Activated CD8-positive, alpha-beta memory T cell treated with anti-CD3 and anti-CD28 coated beads, Interleukin-2, amount 50 U/mL, for 24 hours (primary cell): Measurements from ENCODE around the gene WDCP.
"Not testable (repeated sequence)": the region's sequence is repeated elsewhere in the genome, so short reads cannot be mapped to it uniquely, and the experiment has no call there.

Experiments used
- DNase-seq: peaks from one replicate; pipeline ENCODE4 v3.0.0-alpha.2; 2020; ENCODE audit errors: extremely low read depth

Gene WDCP

DNA sequence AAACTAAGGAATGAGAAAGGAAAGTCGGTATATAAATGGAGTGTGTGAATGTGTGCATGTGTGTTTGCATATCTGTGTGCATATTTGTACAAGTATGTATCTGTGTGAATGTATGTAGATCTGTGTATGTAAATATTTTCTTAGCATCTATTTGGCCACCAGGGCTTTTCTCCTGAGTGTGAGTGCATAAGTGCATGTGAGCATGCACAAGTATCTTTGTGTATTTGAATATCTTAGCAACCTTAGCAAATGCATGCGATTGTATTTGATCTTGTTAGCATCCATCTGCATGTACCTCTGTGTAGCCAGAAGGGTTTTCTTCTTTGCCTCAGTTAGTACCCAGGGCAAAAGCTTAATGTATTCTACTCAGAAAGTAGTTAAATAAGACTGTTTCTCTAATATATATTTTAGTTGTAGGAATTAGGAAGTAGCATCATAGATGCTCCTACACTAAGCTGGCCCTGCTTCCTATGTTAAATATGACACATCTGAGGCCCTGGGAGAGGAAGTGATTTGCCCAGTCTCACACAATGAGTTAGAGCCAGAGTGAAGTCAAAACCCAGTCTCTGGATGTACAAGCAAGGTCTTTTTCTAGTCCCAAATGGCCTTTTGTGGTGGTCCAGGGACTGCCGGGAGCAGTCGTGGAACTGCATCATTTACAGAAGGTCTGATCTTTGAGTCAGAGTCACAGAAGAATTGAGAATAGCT is 11.5 kb upstream of the WDCP start:
- DNase-seq = no peak

- DNase-seq = no peak
These were observed 8.6 kb upstream of the WDCP start for GRCh38 chr2:24055750-24056149.

DNA sequence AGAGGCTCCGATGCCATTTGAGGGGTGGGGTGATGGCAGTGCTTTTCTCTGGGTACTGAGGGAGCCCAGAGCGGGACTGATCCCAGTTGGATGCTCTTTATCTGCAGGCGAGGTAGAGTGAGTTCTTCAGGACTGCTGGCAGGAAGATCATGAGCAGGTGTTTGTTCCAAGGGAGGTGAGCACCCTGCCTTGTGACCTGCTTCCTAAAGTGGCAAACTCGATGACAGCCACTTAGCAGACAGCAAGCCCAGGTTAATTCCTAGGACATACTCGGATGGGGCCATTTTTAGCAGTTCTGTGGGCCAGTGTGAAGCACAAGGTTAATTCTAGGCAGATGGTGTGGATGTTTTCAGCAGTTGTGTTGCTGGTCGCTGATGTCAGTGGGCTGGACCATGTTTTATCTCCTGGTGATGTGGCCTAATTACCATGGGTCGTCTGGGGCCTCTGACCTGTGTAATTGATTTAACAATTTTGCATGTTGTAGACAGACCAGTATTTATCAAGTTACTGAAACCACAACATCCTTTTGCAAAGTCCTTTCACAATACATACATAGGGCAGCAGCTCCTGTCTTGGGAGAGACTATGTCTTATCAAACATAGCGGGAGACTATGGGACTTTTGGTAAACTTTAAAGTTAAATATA is 7.3 kb upstream of the WDCP start:
- DNase-seq = no peak

GRCh38 chr2:24052951-24053350 is 5.8 kb upstream of the WDCP start:
- DNase-seq = no peak

GRCh38 chr2:24051833-24052232 is 4.6 kb upstream of the WDCP start:
- DNase-seq = no peak

DNA sequence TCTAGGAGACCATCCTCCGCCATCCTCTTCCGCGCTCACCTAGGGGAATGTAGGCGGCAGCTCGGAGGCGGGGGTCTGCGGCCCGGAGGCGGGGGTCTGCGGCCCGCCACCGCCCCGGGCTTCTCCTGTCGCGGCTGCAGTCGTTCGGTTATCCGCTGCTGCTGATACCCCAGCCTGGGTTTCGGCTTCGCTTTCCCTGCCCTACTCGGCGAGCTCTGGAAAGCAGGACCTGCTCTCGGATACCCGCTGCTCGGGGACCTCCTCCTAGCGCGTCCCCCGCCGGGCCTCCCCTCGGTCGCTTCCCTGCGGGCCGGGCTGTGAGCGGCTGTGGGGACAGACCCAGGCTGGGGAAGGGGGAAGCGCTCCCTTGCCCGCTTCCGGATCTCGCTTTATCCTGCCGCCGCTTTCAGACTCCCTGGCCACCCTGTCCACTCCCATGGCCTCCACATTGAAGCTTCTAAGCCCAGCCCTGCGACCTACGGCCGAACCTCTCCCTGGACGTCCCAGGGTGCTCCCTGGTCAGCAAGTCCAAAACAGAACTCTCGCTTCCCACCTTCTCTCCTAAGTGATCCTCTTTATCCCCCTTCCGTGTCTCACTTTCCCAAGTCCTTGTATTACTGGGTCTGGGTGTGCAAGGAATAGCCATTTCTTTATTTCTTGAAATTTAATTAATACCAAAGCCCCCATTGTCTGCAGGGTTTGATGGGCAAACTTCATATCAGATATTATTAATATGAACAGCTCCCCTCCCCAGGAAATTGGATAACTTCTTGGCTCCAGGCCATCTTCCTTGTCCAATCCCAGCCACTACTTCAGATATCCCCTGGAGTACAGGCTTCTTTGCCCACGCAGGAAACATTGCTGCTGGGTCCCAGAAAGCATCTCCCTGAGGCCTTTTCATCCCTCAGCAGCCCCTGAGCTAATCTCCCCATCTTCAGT is 3.1 kb upstream of the WDCP start:
- DNase-seq = no peak

DNA sequence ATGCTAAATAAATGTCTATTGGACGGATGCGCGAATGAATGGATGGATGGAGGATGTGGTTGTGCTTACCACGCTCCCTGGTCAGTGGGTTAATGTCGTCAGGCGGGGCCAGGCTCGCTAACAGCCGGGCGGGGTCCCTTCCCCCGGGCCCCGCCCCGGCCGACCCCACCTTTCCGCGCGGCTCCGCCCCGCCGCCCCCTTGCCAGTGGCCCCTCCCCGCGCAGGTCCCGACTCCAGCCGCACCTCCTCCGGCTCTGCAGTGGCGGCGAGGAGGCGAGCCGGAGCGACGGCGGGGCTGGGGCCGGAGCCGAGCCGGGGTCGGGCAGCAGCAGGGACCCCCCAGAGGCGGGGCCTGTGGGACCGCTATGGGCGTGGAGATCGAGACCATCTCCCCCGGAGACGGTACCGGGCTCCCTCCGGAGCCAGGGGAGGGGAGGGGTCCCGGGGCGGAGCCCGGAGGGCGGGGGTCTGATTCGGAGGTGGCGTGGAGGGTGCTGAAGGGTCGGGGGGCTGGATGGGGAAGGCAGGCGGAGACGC is 2.4 kb upstream of the WDCP start, which contains the start of gene FKBP1B:
TSS of gene FKBP1B (plus strand) at position 257 of the 537 bp plus-strand sequence. CDS start at position 366, 109 bp downstream.
- peak; percentile 14 for DNase-seq

DNA sequence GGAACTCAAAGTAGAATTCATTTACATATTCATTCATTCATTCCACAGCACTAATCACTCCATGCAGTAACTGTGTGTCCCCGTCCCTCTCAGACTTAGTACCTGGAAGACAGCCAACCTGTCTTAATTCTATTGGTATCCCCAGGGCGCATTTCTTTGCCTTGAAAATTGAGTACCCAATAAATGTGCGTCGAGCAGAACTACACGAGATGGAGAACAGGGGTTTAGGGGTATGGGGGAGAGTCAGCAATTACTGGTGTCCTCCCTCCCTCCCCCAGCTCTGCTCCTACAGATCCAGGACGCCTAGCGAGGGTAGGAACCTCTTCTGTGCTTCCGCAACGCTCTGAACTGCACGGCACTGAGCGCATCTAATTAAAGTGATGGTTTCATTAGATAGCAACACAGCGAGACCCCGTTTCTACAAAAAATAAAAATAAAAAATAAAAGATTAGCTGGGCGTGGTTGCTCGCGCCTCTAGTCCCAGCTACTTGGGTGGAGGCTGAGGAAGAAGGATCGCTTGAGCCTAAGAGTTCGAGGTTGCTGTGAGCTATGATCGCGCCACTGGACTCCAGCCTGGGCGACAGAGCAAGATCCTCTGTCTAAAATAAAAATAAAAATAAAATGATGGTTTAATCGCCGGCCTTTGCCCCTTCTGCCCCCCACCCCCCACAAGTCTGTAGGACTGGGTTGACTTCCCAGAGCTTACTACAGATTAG is 1.7 kb upstream of the WDCP start:
- DNase-seq = no peak

GRCh38 chr2:24047703-24048033 is 477 bp upstream of the WDCP start:
- no peak for DNase-seq

GRCh38 chr2:24046599-24046929 is 627 bp downstream of the WDCP start:
- no peak for DNase-seq

DNA sequence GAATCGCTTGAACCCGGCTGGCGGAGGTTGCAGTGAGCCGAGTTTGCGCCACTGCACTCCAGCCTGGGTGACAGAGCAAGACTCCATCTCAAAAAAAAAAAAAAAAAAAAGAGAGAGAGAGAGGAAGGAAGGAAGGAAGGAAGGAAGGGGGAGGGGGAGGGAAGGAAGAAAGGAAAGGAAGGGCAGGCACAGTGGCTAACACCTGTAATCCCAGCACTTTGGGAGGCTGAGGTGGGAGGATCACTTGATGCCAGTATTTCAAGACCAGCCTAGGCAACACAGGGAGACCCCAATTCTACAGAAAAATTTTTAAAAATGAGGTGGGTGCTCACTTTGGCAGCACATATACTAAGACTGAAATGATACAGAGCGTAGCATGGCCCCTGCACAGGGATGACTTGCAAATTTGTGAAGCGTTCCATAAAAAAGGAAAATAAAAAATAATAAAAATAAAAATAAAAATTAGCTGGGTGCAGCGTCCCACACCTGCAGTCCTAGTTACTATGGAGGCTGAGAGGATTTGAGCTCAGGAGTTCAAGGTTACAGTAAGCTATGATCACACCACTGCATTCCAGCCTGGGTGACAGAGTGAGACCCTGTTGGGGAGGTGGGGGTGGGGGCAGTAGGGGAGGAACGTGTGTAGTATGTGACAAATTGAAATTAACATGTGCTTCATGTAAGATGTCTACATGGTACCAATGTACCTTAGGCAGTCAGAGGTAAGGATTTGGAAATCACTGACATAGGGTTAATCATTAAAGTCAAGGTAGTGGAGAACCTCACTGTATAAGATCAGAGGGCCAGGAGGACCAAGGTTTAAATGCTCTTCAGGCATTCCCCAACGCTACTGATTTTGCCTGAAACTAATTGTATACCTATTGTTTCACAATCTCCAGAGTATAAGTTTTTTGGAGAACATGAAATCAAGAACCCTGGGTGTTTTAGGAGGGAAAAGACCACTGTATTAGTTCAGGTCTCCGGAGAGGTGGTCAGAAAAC is 1.4 kb downstream of the WDCP start:
- DNase-seq = no peak

- not testable (repeated sequence) for DNase-seq
These were observed 4.1 kb downstream of the WDCP start for GRCh38 chr2:24043133-24043532.

DNA sequence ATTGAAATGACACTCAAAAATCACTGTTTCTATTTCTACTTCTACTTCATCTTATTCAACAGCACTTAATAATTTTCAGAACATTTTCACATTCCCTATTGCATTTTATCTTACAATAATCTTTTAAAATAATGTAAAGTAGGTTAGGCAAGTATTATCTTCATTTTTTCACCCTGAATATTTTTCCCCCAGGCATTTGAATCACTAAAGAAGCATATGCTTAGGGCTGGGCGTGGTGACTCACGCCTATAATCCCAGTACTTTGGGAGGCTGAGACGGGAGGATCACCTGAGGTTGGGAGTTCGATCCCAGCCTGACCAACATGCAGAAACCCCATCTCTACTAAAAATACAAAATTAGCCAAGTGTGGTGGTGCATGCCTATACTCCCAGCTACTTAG is 6.7 kb downstream of the WDCP start:
- no peak for DNase-seq

GRCh38 chr2:24038786-24039499 is 8.2 kb downstream of the WDCP start:
- no peak for DNase-seq

DNA sequence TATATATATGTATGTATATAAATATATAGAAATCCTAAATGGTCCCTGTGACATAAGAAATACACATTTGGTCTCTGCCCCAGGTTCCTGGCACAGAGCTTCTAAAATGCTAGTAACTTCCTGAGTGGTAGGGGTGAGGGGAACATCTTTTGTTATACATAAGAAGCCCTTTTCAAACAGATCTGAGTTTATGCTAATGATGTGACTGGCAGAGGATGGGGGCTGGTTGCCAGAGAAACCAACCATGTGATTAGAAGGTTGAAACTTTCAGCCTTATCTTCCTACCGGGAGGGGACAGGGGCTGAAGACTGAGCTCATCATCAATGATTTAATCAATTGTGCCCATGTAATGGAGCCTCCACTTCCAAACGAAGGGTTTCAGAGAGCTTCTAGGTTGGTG is 21.0 kb downstream of the WDCP start:
- no peak for DNase-seq

DNA sequence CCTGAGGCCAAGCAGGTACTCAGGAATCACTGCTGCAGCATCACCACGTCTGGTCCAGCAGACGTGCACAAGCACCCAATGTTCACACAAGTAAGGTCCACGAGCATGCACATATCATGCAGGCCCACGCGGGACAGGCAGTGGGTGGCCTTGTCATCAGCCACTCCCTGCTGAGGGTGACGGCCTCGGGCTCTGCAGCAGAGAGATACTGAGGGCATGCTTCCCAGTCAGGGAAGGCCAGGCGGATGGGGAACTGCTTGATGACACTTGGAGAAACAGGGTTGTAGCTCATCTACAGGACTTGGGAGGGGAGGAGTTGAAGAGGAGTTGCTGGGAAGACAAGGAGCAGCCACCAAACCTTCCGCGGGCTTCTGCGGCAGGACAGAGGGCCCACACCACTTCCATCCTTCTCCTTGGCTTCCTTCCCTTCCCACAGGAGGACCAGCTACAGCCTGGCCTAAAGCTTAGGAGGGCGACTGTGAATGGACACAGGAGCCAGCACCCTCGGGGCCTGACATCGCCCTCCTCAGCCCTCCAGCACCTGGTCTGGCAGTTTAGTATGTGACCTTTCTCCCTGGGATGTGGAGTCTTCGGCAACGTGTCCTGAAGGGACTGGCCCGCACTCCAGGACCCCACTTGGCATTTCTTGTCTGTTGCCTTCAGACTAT is 22.1 kb downstream of the WDCP start:
- DNase-seq = no peak

DNA sequence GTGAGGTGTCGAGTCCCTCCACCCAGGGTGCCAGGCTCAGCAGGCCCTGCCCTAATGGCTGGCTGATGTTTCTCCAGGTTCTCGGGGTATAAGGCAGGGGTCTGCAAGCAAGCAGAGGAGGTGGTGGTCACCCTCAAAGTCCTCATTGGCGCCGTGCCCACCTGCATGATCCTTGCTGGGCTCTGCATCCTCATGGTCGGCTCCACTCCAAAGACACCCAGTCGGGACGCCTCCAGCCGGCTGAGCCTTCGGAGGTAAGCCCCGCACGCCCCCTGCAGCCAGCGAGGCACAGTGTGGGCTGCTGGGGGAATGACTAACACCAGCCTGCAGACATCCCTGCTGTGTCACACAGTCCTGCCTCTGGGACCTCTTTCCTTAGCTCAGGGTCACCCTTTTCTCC is 23.2 kb downstream of the WDCP start:
- no peak for DNase-seq

DNA sequence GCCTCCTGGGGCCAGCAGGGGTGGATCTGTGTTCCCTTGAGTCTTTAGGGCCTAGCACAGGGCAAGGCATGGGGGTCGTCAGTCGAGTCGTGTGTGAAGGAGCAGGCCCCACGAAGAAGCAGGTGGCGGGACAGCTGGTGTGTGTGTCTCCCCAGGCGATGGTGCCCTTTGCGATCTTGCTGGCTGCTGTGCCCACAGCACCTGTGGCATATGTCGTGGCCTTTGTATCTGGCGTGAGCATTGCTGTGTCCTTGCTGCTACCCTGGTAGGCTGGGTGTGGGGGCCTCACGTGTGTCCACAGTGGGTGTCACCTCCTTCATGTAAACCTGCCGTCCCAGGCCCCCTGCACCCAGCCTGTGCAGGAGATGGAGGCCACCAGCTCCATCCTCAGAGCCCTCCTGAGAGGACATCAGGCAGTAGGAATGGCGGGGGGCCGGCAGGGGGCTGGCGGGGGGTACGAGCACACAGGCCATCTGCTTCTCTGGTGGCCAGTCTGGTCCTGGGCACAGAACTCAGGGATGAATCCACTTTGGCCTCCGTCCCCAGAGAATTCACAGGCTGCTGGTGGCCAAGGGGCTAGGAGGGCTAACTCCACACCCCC is 24.1 kb downstream of the WDCP start:
- no peak for DNase-seq
